HepG2 (cell line): ENCODE data around the gene ZDHHC11. TPM values are rescaled to one million over a fixed set of nuclear protein-coding genes. Genes with fewer than 3 reads are reported as not detected.

Experiments used
- ATAC-seq: fragments of 200-7000 bp; cut with Tn5 transposase; 3 replicates; pipeline ENCODE4 v1.9.1; 2020; ENCODE audit warnings: mild to moderate bottlenecking, moderate library complexity
- BruUV-seq: library from RNA; stranded (reverse); fragments of 400-500 nt; replicated peaks from 2 replicates; lab custom pipeline; 2021; lab: Mats Ljungman, UMichigan
- CTCF ChIA-PET: fragments of 300-600 bp; formaldehyde crosslinking; extraction: SDS; loops from one replicate; lab custom pipeline; 2021; ENCODE audit warnings: low total read pairs, inconsistent platforms, low intra/inter-chr PET ratio; lab: Yijun Ruan, JAX
- POLR2A ChIA-PET: fragments of 350-600 bp; sonication (Branson Sonifier 250); formaldehyde crosslinking; loops from one replicate; lab custom pipeline; 2020; ENCODE audit warnings: antibody characterized with exemption, inconsistent platforms; lab: Yijun Ruan, JAX
- DNase-seq: peaks from one replicate; pipeline ENCODE4 v3.0.0-alpha.2; 2015; ENCODE audit warnings: low spot score
- FAIRE-seq: peaks from 3 replicates; lab custom pipeline; 2011; peaks lifted over from hg19 to GRCh38; lab: Jason Lieb, UNC
- H2AFZ ChIP-seq: one replicate; pipeline ENCODE4 v1.6.1; 2011; ENCODE audit warnings: low read length, inconsistent platforms
- H3K27ac ChIP-seq: fragments of 300-600 bp; 3 replicates; pipeline ENCODE4 v1.8.0; 2011; ENCODE audit warnings: mixed run types, mild to moderate bottlenecking, mixed read lengths, low read length, inconsistent platforms; ENCODE audit not compliant: insufficient read depth; ENCODE audit errors: extremely low read length
- H3K27me3 ChIP-seq, 2 experiments: fragments of 200-600 bp in 1 of 2; 2 replicates in 1 of 2; 3 replicates in 1 of 2; pipeline versions ENCODE4 v1.6.0 to v1.8.0; 2011; ENCODE audit warnings: low read length in 2 of 2, mild to moderate bottlenecking in 2 of 2, moderate library complexity in 2 of 2, inconsistent platforms in 1 of 2; ENCODE audit not compliant: insufficient read depth in 2 of 2, control insufficient read depth in 1 of 2
- H3K36me3 ChIP-seq, 2 experiments: fragments of 200-600 bp in 1 of 2; replicated peaks in 1 of 2; 2 replicates in 1 of 2; 3 replicates in 1 of 2; pipeline versions ENCODE4 v1.5.1 to v1.8.0; 2011; ENCODE audit warnings: low read length in 2 of 2, inconsistent platforms in 1 of 2; ENCODE audit not compliant: insufficient read depth in 2 of 2, control insufficient read depth in 1 of 2
- H3K4me1 ChIP-seq: 2 replicates; pipeline ENCODE4 v1.5.1; 2012; ENCODE audit warnings: low read length, inconsistent platforms; ENCODE audit not compliant: insufficient read depth
- H3K4me2 ChIP-seq: 2 replicates; pipeline ENCODE4 v1.6.0; 2011; ENCODE audit warnings: low read depth, low read length, inconsistent platforms
- H3K4me3 ChIP-seq, 3 experiments: fragments of 200-600 bp in 1 of 3; sonication (generic), shearing (Covaris generic) in 1 of 3; replicated peaks in 1 of 3; 2 replicates each; pipeline ENCODE4 v1.5.1; 2011 to 2016; ENCODE audit warnings: low read length in 3 of 3, inconsistent platforms in 2 of 3, low read depth in 2 of 3, mild to moderate bottlenecking in 2 of 3, control low read depth in 1 of 3, mixed read lengths in 1 of 3; ENCODE audit not compliant: insufficient read depth in 1 of 3
- H3K79me2 ChIP-seq: one replicate; pipeline ENCODE4 v1.6.1; 2011; ENCODE audit warnings: low read length, inconsistent platforms; ENCODE audit not compliant: insufficient read depth
- H3K9ac ChIP-seq: 2 replicates; pipeline ENCODE4 v1.6.0; 2011; ENCODE audit warnings: mild to moderate bottlenecking, low read depth, low read length, inconsistent platforms; ENCODE audit not compliant: insufficient read depth
- H3K9me3 ChIP-seq: 2 replicates; pipeline ENCODE4 v1.5.1; 2012; ENCODE audit warnings: mild to moderate bottlenecking, low read length
- H4K20me1 ChIP-seq: 2 replicates; pipeline ENCODE4 v1.6.0; 2011; ENCODE audit warnings: inconsistent platforms, mild to moderate bottlenecking, low read length, moderate library complexity; ENCODE audit not compliant: insufficient read depth
- ARNT2 ChIP-seq: sonication (generic); formaldehyde crosslinking; IDR thresholded peaks from 2 replicates; pipeline ENCODE4 v1.8.0; 2022; ENCODE audit warnings: mild to moderate bottlenecking, low read depth, missing genetic modification reagents, moderate library complexity
- ATF2 ChIP-seq: sonication (generic); formaldehyde crosslinking; IDR thresholded peaks from 2 replicates; pipeline ENCODE4 v1.4.0; 2020; ENCODE audit warnings: missing genetic modification reagents
- BHLHE40 ChIP-seq: IDR thresholded peaks from 2 replicates; pipeline ENCODE4 v1.6.1; 2011; ENCODE audit warnings: low read length, improper control_type of control experiment
- CEBPB ChIP-seq: IDR thresholded peaks from 2 replicates; pipeline ENCODE4 v1.6.1; 2011; ENCODE audit warnings: low read depth, low read length, improper control_type of control experiment, borderline replicate concordance
- HNRNPLL ChIP-seq: fragments of 200-400 bp; formaldehyde crosslinking; IDR thresholded peaks from 2 replicates; pipeline ENCODE4 v1.6.1; 2017; ENCODE audit warnings: mild to moderate bottlenecking, low read depth, low read length; ENCODE audit not compliant: poor library complexity, severe bottlenecking
- MAFF ChIP-seq: IDR thresholded peaks from 2 replicates; pipeline ENCODE4 v1.6.1; 2011; ENCODE audit warnings: low read depth, low read length, improper control_type of control experiment
- MAFK ChIP-seq, 2 experiments: IDR thresholded peaks in 1 of 2; conservative IDR thresholded peaks in 1 of 2; 2 replicates each; pipeline ENCODE4 v1.6.1; 2011; ENCODE audit warnings: improper control_type of control experiment in 2 of 2, low read length in 2 of 2
- MTA3 ChIP-seq: sonication (generic); formaldehyde crosslinking; IDR thresholded peaks from 2 replicates; pipeline ENCODE4 v1.4.0; 2020; ENCODE audit warnings: missing genetic modification reagents
- ZBTB7A ChIP-seq: sonication (generic); formaldehyde crosslinking; IDR thresholded peaks from 2 replicates; pipeline ENCODE4 v1.8.0; 2022; ENCODE audit warnings: mild to moderate bottlenecking, missing genetic modification reagents
- ZNF747 ChIP-seq: sonication (generic); formaldehyde crosslinking; IDR thresholded peaks from 2 replicates; pipeline ENCODE4 v1.8.1; 2023; ENCODE audit warnings: missing genetic modification reagents, mild to moderate bottlenecking, borderline replicate concordance
- WGBS: methylation state at CpG from one replicate; pipeline ENCODE4 v1.1.6; 2017; ENCODE audit warnings: low lambda C conversion rate; 5-methylcytosine and 5-hydroxymethylcytosine counted together
- in situ Hi-C: cut with HindIII; loops from 2 replicates; pipeline ENCODE4 v1.10.0; 2017; ENCODE audit warnings: low pct_unique_long_range_greater_than_20kb; ENCODE audit not compliant: extremely low pct_ligation_motif_present
- intact Hi-C: fragments of 100-400 bp; cut with micrococcal nuclease; formaldehyde crosslinking; loops from one replicate; pipeline ENCODE4 v1.10.0; 2022; ENCODE audit not compliant: unreplicated experiment
- polyA plus RNA-seq, 8 experiments: library from polyadenylated mRNA; depleted of rRNA in 3 of 8; stranded (reverse) in 7 of 8; unstranded in 1 of 8; fragments of >200 nt; fragmentation: Illumina TruSeq in 4 of 8; extraction: Trizol in 4 of 8; gene quantifications; 2 replicates each; pipeline versions ENCODE4 v1.2.1 to v1.2.3, GENCODE V29; 2011 to 2016; ENCODE audit warnings: low read depth in 4 of 8, missing spikeins in 1 of 8, mixed read lengths in 1 of 8; ENCODE audit not compliant: insufficient read depth in 1 of 8
- total RNA-seq, 5 experiments: library from RNA; depleted of rRNA; stranded (reverse); fragments of >200 nt; fragmentation: Illumina TruSeq; extraction: Trizol; gene quantifications; 2 replicates each; pipeline ENCODE4 v1.2.3, GENCODE V29; 2016; ENCODE audit warnings: low read depth in 1 of 5

The ZDHHC11 gene
- total and polyA plus RNA-seq, 2 of the 13 experiments (the other 11 are each of a cell fraction or from before 2014, with no cell fraction given), result 2.1 to 4.0 TPM

GRCh38 chr5:760363-761058 lies 90.3 kb downstream of the ZDHHC11 start:
- ChIA-PET CTCF (no interaction called here), POLR2A (no interaction called here)
- ATAC-seq (no peak), DNase-seq (no peak), FAIRE-seq (no peak)
- intact Hi-C loops, result no loop called here
- H3K4me1 ChIP-seq, result peaks cover 47% of the 10 kb centered on the region
- 0 out of 2 replicates have a peak, but pooled peaks have one; percentile 9 for TF ChIP-seq BHLHE40
- TF ChIP-seq ZNF747, result no peak
- TF ChIP-seq CEBPB, result peak; percentile 71; the same call in 1 of the 2 replicates
- TF ChIP-seq HNRNPLL, result peak; percentile 17
- no peak for TF ChIP-seq ATF2 (CRISPR knock-in tag)
- TF ChIP-seq ZBTB7A (CRISPR knock-in tag), result no peak
- peak; percentile 53; the same call in 1 of the 2 replicates for TF ChIP-seq MAFF
- no peak for TF ChIP-seq MTA3 (CRISPR knock-in tag)
- TF ChIP-seq ARNT2 (CRISPR knock-in tag), result no peak
- TF ChIP-seq MAFK (conservative IDR thresholded peaks at IDR 0.05 in 1 of 2, IDR thresholded peaks at IDR 0.05 in 1 of 2; ENCODE audit: low read length in 2 of 2), result peak; percentile 68 to 78
- H2AFZ ChIP-seq, result no peak overlapping the region
- no TSS peak for BruUV-seq
- in situ Hi-C loops, result no loop called here
- peaks cover 3 to 57% of the 10 kb centered on the region in 2 experiments for H3K27me3 ChIP-seq
- no peaks in the 10 kb centered on the region for H3K79me2 ChIP-seq
- H3K4me2 ChIP-seq, result no peak overlapping the region
- no peak overlapping the region for H3K9ac ChIP-seq
- H3K27ac ChIP-seq, result no peak overlapping the region
- no peaks in the 10 kb centered on the region for H3K36me3 ChIP-seq
- H3K4me3 ChIP-seq, result no peak overlapping the region
- H4K20me1 ChIP-seq, result no peaks in the 10 kb centered on the region
- H3K9me3 ChIP-seq, result no peaks in the 10 kb centered on the region
- 58% methylated on average over 21 of the region's 24 CpGs for WGBS
